HG03565 (cell line): ENCODE results near the gene ADAM11.
"Not testable (repeated sequence)": the region's sequence is repeated elsewhere in the genome, so short reads cannot be mapped to it uniquely, and the experiment has no call there.

ENCODE experiments used
- ATAC-seq: cut with Tn5 transposase; IDR thresholded peaks from one replicate; pipeline ENCODE4 v1.9.1; 2021; ENCODE audit warnings: mild to moderate bottlenecking, moderate library complexity; ENCODE audit not compliant: unreplicated experiment

The ADAM11 gene, protein sequence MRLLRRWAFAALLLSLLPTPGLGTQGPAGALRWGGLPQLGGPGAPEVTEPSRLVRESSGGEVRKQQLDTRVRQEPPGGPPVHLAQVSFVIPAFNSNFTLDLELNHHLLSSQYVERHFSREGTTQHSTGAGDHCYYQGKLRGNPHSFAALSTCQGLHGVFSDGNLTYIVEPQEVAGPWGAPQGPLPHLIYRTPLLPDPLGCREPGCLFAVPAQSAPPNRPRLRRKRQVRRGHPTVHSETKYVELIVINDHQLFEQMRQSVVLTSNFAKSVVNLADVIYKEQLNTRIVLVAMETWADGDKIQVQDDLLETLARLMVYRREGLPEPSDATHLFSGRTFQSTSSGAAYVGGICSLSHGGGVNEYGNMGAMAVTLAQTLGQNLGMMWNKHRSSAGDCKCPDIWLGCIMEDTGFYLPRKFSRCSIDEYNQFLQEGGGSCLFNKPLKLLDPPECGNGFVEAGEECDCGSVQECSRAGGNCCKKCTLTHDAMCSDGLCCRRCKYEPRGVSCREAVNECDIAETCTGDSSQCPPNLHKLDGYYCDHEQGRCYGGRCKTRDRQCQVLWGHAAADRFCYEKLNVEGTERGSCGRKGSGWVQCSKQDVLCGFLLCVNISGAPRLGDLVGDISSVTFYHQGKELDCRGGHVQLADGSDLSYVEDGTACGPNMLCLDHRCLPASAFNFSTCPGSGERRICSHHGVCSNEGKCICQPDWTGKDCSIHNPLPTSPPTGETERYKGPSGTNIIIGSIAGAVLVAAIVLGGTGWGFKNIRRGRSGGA

DNA sequence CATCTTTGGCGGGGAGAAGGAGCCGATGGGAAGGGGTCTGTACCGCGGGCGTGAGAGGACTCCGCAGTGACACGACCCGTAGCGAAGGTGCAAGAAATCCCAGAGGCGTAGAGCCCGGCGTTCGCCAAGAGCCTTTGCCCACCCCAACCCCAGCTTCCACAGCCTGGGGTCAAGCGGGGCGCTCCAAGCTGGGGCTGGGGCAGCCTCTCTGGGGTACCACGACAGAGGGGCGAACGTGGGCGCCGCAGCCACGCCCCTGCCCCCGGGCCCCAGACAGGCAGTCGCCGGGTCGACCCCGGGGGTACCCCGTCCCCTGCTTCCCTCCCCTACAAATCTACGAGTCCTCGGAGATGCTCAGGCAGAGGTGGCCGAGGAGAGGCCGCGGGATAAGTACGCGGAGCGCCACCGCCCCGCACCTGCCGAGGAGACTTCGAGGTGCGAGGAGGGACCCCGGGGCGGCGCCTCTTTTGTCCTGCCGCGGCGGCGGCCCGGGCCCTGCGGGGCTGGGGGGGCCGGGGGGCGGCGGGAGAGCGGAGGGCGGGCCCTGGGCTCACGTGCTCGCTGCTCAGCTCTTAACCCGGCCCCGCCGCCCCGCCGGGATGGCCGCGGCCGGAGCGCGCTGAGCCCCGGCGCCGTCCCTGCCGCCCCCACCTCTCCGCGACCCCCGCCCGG lies at the start of gene ADAM11:
ADAM11 (plus strand) TSS at position 575 of the 672 bp plus-strand sequence. CDS start 212 bp downstream, outside the sequence.
- ATAC-seq = no peak

DNA sequence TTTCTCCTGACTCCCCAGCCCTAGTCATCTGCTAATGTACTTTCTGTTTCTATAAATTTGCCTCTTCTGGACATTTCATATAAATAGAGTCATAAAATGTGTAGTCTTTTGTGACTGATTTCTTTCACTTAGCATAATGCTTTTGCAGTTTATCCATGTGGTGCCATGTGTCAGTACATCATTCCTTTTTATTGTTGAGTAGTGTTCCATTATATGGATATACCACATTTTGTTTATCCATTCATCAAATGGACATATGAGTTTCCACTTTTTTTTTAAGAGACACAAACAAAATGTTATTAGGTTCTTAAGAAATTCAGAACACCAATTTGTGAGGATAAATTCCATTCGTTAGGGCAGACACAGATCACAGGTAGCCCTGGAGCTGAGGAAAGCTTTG lies 39.3 kb upstream of the ADAM11 start:
- no peak for ATAC-seq

DNA sequence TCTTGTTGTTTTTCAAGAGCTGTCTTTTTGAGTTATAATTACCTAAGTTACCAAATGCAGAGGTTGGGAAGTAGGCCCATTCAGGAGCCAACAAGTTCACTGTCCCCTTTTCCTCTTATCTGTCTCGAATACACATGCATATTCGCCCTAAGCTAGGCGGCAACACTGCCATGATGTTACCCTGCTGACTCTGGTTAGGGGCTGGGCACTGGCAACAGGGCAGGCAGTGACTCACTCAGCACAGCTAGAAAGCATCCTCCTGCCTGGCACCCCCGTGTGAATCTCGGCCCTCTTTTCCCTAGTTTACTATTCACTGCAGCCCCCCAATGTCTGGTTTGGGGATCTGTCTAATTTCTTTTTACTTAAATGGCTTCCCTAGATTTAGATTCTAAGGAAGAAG lies 36.5 kb upstream of the ADAM11 start:
- ATAC-seq = no peak

DNA sequence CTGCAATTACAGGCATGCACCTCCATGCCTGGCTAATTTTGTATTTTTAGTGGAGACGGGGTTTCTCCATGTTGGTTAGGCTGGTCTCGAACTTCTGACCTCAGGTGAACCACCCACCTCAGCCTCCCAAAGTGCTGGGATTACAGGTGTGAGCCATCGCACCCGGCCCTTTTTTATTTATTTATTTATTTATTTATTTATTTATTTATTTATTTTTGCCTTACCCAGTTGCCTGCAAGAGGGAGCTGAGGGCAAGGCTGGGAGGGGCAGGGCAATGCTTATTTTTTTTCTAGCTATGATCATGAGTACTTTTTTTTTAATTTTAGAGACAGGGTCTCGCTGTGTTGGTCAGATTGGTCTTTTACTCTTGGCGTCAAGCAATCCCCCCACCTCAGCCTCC lies 32.7 kb upstream of the ADAM11 start:
- ATAC-seq = not testable (repeated sequence)

DNA sequence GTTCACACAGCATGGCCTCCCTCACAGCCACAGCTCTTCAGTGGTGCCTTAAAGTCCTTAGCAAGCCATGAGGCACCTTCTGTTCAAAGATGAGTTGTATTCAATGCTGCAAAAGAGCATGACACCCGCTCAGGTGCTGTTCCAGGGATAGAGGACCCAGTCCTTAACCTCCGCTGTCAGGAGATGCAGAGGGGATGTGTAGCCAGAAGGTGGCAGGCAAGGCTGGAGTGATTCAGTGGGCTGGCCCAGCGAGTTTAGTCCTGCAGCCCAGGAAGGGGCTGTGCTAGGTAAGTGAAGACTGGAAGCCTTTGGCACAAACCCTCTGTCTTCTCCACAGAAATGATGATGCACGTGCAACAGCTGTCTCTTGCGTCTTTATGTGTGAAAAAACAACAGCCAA lies 25.0 kb upstream of the ADAM11 start:
- ATAC-seq = no peak

DNA sequence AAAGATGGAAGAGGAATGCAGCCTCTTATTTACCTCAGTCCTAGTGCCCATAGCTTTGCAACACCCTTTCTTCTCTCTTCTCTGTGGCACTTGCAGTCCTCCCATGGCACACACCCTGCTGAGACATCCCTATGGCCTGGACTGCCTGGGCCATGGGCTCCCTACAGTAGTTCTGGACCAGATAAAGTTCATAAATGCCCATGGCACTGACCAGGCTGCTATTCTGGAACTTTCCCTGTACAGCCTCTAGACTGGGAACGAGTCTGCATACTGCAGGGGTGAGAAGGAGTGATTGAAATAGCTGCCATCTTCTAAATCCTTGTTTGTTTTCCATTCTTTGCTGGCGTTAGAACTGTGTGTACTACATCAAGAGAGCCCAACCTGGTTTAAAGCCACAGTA lies 24.5 kb upstream of the ADAM11 start:
- ATAC-seq = no peak

DNA sequence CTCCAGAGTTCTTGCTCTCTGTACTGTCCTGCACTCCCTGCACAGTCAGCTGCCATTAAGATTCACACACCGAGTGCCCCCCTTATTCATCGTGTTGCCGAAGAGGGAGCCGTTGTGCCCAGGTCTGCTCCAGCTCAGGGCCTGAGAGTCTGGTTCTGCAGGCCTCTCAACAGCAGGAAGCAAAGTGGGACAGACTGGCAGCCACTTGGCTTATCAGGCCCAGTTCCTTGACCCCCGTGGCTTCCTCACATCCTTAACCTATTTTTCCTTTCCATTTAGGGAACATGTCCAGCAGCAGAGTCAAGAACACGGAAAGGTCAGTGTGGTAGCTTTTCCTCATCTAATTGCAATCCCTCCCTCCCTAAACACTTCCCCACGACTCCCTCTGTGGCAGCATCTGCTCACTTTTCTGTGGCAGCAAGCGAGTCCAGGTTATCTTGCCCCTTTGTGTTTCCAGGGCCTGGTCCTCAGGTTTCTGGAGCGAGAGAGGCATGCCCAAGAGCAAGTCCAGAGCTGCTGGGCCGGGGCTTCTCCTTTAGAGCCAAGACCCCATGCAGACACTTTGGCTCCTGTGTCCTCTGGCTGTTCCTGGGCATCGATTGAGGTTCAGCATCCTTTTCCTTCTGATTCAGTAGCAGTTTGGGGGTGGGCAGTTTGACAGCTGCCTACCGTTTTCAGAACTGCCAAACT lies 22.1 kb upstream of the ADAM11 start:
- no peak for ATAC-seq

DNA sequence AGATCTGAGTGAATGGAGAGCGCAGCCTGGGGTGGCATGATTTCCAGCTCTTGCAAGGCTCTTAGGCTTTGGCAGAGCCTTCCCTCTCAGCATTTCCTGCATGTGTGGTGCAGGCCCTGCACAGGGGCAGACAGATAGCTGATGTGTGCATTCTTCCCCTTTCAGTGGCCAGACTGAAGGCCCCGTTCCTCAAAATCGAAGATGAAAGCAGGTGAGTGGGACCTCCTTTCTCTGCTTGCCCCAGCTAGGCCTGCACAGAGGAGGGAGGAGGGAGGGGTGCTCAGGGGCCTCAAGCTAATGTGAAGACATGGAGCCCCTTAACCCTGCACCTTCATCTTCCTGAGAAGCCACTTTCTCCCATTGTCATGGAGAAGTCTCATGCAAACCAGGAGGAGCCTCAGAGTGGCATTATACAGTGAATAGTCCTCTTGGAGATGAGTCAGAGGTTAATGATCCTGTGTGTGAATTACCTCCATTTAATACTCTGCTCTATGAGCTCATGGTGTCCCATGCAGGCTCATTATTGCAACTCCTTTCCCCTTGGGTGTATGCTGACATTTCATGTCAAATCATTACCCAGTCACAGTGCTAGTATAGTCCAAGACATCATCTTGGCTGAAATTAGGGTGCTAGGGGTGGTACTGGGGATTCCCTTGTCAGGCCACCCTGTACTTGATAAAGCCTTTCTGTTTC lies 20.4 kb upstream of the ADAM11 start:
- no peak for ATAC-seq

DNA sequence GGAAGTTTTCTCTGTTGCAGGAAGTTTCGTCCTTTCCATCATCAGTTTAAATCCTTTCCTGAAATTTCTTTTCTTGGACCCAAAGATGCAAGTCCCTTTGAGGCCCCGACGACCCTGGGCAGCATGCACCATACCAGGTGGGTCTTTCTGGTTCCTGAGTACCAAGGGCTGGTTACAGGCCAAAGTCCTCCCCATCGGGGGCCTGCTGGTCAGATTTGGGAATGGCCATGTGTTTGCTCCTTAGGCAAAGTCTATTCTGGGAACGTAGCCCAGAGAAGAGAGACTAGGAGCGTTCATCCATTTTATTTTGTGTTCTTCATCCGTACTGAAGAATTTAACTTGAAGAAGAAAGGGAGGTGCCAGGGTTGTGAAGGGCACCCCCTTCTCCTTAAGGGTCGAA lies 17.5 kb upstream of the ADAM11 start:
- ATAC-seq = no peak

DNA sequence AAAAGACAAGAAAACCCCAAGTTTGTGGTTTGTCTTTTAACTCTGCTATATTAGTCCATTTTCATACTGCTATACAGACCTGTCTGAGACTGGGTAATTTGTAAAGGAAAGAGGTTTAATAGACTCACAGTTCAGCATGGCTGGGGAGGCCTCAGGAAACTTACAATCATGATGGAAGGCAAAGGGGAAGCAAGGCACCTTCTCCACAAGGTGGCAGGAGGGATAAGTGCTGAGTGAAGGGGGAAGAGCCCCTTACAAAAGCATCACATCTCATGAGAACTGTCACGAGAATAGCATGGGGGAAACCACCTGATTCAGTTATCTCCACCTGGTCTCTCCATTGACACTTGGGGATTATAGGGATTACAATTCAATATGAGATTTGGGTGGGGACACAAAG lies 13.5 kb upstream of the ADAM11 start:
- no peak for ATAC-seq

DNA sequence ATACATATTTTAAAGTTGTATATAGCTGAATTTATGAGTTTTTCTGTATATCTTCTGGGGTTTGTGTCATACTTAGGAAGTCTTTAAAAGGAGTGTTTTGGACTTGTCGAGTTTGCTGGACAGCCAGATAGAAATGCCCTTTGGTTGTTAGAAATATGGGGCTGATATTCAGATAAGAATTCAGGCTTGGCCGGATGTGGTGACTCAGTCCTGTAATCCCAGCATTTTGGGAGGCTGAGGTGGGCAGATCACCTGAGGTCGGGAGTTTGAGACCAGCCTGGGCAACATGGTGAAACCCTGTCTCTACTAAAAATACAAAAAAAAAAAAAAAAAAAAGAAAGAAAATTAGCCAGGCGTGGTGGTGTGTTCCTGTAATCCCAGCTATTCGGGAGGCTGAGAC lies 13.1 kb upstream of the ADAM11 start:
- ATAC-seq = not testable (repeated sequence)

DNA sequence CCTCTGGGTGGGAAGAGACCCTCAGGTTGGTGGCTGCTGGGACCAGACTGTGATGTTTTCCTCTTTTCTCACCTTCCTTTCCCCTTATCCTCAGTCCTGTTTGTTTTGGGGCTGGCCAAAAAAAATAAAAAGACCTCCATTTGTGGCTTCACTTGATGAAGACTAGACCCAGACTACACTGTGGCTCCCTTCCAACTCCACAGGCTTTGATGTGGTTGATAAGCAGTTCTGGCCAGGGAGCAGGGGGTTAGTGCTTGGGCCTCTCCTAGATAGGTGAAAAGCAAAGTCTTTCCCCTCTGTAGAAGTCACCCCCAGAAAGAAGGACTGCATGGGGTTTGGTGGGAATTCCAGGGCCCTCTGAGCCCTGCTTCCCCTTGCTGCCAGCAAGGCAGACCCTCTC lies 11.2 kb upstream of the ADAM11 start:
- no peak for ATAC-seq

DNA sequence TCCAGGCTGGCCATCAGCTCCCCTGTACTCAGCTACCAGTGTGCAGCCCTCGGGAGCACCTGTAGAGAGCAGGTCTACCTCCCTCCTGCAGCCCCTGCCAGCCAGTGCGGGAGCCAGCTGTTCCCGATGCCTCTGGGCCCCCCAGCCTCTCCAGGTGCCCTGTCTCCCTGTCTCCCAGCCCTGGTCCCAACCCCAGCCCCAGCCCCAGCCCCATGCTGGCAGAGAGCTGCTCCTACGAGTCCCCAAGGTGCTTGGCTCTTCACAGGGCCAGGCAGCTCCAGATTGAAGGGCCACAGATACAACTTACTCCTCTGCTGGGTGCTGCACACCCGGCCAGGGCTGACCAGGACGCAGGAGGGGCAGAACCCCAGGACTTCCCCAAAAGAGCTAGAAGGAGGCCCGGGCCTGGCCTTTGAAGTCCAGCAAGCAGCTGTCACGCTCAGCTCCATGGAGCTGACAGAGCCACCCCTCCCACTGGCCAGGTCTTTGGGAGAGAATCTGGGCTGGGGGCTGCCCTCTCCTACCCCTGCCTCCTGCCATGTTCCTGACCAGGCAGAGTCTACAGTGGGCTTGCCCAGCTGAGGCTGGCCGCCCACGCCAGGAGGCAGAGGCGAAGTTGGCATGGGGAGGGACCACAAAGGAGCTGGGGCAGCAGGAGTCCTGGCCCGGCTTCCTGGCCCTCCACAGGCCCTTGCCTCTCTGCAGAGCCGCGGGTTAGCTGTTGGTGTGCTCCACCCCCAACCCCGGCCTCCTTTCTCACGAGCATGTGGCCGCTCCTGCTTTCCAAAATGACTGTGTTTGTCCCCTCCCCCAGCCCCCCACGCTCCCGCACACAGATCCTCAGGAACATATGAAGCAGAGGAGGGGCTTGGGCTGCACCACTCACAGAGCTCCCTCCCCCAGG lies 9.5 kb upstream of the ADAM11 start:
- no peak for ATAC-seq

DNA sequence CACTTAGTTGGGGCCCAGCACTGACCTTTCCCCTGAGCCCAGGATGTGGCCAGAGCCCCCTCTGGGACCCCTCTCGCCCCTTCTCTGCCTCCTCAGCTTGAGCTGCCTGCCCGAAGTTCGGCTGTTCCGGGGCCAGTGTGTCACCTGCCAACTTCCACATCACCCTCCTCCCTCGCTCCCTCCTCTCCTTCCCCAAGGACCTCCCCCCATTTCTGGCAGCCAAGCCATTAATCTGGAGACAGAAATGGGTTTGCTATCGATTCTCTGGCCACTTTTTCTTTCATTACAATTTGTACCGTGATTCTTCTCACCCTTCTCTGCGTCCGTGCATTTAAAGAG lies 8.8 kb upstream of the ADAM11 start:
- ATAC-seq = no peak

DNA sequence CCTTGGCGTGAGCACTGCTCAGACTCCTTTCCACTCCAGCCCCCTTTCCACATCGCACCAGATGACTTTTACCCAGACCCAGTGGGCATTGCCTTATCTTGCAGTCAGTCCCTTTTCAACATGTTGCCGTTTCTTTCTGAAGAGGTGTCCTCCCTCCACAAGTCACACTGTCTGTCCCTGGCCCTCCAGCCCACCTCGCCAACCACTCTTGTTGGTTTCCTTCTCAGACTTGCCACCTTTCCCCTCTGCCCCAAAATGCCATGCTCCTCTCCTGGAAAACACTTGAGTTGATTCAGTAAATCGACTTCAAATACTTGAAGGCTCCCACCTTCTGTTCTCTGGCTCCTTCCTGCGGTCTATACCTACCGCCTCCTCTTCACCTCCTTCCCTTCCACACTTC lies 7.5 kb upstream of the ADAM11 start:
- no peak for ATAC-seq

DNA sequence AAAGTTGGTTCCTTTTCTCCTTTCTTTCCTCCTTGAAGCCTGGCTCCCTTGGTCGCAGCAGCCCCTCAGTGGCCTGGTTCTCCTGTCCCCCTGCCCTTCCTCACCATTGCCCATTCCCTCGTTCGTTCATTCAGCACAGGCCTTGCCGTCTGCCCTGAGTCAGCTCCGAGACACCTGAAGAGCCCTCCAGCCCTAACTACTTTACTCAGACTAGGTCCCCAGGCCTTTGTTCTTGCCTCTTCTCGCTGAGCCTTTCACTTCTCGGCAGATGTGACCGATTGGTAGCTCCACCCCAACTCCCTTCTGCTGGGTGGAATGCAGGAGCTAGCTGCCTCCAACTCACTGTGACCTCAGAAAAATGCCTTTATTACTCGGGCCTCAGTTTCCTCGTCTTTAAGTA lies 7.0 kb upstream of the ADAM11 start:
- ATAC-seq = no peak

DNA sequence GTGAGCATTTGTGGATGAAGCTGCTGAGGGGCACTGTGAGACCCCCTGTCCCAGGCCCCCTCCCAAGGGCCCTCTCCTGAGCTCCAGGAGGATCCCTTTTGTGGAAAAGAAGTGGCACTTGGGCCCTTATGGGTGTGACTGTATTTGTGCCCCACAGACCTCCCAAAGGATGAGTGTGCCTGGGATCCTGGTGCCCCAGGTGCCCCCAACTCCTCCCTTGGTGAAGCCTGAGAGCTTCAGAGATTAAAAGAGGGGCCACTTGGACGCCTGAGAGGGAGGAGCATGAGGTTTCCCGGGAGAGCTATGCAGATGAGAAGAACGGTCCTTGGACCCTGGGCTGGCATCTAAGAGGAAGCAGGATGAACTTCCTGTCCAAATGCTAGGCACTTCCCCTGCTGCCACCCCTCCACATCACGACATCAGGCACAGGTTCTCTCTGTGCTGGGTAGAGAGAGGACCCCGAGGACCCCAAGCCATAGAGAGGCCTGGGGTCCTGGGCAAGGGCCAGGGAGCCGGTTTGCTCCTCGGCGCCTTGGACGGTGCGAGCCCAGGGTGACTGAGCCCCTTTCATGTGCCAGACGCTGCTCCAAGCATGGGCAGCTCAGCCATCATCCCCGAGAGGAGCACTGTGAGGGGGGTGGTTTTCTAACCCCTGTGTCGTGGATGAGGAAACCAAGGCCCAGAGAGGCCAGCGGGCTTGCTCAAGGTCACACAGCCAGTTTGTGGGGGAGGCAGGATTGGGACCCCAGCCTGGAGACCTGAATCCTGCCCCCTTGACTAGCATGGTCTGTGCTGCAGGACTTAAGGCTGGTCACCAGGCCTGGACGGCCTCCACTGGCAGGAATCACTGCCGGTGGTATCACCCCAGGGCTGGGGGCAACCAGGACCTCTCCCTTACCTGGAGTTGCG lies 5.6 kb upstream of the ADAM11 start:
- no peak for ATAC-seq

DNA sequence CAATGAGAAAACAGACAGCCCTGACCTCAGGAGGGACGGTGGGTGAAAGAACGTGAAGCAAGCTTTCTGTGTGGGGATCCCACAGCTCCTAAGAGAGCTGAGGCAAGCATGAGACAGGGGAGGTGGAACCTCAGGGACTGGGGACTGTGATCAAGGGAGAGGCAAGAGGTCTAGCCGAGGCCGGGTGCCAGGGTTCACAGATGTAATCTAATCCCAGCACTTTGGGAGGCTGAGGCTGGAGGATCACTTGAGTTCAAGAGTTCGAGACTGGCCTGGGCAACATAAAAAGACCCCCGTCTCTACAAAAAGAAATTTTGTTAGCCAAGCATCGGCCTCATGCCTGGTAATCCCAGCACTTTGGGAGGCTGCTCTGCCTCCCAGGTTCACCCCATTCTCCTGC lies 4.5 kb upstream of the ADAM11 start:
- ATAC-seq = no peak

DNA sequence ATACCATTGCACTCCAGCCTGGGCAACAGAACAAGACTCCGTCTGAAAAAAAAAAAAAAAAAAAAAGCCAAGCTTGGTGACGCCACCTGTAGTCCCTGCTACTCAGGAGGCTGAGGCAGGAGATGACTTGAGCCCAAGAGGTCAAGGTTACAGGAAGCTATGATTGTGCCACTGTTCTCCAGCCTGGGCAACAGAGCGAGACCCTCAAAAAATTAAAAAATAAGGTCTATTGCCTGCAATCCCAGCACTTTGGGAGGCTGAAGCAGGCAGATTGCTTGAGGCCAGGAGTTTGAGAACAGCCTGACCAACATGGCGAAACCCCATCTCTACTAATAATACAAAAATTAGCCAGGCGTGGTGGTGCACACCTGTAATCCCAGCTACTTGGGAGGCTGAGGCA lies 3.6 kb upstream of the ADAM11 start:
- not testable (repeated sequence) for ATAC-seq
